GM19324 (cell line): Measurements from ENCODE around the gene MEGF10.

Experiments
- ATAC-seq: cut with Tn5 transposase; IDR thresholded peaks from one replicate; pipeline ENCODE4 v1.9.1; 2021; ENCODE audit warnings: mild to moderate bottlenecking, moderate library complexity; ENCODE audit not compliant: unreplicated experiment, low FRiP score

The MEGF10 gene

DNA sequence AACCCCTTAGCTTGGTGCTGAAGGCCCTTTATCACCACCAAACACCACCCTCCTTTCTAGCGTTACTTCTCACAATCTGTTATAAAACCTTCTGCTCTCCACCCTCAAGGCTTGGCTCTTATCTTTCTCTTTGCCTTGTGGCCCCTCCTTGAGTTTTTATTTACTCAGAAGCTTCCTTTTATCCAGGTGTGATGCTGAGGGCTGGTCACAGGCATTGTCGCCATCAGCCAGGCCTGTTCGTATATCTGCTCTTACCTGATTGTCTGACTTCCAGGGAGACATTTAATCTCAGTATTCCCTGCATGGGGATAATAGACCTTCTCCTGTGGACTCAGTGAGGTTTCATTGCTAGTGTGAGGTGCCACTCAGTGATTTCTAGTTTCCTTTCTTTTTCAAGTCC is 34.2 kb downstream of the MEGF10 start:
- no peak for ATAC-seq

DNA sequence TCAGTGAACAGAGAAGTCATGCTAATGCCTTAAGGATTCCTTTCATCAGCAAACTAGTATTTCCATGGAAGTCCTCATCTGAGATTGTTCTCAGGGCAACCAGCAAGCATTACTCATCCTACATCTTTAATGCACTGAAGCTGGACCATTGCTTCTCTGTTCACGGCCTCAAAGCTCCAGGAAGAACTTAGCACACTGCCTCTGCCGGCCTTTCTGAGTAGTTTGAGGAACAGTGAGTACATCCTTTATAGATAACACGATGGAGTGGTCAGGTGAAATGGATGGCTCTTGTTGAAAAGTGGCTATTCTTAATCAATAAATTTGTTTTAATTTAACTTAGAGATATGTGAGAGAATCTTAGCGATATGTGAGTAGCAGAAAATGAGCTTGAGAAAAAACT is 35.8 kb downstream of the MEGF10 start:
- ATAC-seq: no peak

DNA sequence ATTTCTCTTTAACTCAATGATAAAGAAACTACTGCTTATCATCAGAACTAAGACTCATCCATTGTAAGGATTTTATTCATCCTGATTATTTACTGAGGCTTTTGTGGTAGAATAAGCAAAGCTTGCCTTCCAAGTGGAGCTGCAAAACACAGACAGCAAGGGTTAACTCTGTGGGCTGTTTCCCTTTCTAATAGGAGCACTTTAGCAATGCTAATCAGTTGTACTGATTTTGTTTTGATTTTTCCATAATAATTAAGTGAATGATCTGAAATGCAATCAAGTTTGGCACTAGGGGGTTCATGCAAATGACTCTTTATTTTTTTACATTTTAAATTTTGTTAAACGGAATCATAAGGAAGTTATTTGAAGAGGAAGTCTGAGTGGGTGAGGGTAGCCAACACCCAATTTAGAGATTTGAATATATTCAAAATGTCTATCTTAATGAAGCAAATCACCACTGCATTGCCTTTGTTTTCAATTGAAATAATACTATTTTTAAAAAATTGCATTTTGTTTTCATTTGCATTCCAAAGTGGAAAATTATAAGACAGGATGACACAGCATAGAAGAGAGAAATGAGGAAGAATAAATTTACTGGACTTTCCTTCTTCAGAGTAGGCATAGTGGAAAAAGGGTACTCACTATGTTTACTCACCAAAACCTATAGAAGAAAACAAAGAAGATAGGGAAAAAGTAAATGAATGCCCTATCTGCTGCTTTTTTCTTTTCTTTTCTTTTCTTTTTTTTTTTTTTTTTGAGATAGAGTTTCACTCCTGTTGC is 36.6 kb downstream of the MEGF10 start:
- no peak for ATAC-seq

DNA sequence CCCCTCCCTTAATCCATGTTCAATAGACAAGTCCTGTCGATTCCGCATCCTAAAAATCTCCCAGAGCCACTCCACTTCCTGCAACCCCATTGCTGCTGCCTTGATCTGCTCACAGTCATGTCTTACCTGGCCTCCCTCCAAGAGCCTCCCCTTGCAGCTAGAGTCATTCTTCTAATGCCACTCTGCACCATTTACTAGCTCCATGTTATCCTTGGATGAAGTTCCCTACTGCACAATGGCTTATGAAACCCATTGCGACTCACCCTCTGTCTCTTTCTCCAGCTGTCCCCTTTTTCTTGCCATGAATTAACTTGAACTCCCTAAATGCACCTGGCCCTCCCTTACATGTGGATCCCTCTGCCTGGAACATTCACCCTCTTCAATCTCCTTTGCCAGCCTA is 39.5 kb downstream of the MEGF10 start:
- ATAC-seq: no peak

DNA sequence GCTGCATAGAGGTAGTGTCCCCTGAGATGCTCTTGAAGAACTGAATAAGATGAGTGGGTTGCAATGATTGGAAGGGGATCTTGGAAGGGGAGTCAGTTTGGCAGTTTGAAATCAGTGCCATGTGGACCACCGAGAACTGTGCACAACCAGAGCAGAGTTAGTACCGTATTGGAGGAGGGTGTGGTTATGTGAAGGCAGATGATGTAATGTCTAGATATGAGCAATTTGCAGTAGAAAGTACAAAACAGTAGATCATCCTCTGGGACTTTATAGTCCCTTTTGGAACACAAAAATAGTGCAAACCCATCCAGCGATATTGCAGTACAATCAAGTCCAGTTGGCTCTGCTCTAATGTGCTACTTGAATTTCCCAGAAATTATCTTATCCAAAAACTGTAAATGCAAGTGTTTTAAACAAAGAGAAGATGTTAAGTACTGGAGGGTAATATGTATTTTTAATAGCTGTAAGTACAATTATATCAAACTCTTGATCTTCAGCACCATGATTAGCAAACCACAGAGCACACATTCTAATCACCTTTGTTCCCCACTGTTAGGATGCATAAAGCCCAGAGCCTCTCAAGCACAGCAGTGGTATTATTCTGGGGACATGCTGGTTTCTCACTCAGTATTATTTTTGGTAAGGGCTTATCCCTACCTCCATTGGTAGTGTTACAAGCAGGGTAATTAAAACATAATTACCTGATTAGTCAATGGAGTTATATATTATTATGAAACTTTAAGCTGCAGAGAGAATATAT is 41.5 kb downstream of the MEGF10 start:
- ATAC-seq: no peak

DNA sequence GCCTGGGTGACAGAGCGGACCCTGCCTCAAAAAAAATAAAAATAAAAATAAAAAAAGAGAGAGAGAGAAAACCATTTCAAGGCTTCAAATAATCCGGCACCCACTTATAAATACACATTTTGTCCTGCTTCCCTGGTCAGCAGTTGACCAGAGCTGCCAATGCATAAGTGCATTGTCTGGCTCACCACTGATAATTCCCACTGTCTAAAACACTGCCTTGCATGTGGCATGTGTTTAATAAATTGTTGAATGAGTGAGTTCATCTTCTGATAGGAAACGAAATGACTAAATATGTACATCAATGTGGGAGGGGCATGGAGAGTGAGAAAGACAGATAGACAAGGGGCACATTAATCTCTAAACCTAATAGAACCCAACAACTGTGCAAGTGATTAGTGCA is 42.9 kb downstream of the MEGF10 start:
- ATAC-seq: no peak

DNA sequence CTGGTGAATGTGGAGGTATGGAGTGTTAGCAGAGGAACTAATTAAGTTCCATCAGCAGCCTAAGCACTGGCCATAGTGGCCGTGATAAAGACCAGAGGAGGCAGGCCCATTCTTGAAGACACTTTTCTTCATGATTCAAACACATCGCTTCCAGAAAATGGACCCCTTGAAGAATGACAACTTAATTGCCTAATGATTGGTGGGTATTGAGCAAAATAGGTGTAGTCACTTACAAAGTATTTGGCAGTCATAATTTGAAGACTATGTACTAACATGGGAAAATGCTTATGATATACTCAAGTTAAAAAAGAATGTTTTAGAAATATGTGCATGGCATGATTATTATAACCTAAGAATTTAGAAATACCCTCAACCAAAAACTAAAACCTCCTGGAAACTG is 44.8 kb downstream of the MEGF10 start:
- ATAC-seq: no peak

DNA sequence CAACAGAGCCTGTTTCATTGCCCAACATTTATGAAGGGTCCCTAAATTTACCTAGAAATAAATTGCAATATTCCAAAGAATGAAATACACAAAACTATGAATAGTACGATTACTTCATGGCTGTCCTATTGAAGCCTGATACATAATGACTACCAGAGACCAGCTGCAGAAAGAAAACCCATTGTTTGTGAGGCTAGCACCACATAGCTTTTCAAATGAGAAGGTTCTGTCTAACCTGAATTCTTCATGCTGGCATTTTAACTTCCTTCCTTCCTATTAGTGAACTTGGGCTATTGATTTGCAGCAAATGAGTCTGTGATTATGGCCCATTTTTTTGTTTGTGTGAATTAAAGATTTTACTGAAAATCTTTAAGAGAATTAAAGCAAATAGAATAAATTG is 47.3 kb downstream of the MEGF10 start:
- ATAC-seq: no peak

DNA sequence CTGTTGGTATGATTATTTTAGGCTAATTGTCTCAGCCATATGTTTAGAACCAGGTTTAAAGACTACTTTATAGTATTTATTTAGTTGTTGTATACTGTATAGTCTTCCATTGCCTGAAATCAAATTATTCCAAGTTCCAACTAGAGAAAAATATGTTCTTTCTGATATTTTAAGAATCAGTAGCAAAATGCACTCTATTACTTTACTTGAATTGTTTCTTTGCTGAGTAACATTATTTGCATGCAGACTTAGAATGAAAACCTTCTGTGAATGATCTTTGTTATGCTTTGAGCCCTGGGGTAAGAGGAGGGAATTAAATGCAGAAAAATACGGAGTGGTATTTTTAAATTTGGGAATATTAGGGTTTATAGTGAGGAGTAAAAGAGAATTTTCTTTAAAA is 47.9 kb downstream of the MEGF10 start:
- no peak for ATAC-seq

DNA sequence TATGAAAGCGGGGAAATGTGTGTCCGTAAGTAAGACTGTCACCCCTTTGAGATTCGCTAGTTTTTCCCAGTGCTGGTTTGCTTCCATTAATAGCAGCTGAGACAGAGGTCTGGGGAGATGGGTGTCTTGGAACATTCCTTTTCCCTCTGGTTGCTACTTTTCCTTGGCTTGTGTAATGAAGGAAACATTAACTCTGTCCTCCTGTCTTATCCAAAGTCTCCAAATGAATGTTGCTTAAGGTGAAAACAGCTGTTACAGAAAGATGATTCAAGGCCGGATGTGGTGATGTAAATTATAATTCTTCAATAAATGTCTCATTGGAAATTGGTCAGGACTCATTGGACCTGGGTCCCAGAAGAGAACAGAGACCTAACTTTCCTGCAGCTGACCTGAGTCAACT is 50.0 kb downstream of the MEGF10 start:
- ATAC-seq: no peak

DNA sequence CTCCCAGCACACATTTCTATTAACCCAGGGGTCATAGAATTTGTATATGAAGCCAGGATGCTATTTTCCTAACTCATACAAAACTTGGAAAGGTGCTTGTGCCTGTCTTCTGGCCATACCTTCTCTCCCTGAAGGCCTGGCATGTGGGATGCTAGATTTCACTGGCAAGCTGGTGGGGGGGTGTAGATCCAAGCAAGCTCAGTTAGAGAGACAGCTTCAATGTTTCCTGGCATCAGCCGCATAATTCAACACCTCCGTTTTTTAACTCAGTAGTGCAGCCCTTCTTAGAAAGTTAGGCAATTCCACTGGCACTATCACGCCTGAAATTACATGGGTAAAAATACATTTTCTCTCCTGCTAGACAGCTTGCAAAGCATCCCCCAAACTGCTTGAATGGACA is 51.8 kb downstream of the MEGF10 start:
- no peak for ATAC-seq

DNA sequence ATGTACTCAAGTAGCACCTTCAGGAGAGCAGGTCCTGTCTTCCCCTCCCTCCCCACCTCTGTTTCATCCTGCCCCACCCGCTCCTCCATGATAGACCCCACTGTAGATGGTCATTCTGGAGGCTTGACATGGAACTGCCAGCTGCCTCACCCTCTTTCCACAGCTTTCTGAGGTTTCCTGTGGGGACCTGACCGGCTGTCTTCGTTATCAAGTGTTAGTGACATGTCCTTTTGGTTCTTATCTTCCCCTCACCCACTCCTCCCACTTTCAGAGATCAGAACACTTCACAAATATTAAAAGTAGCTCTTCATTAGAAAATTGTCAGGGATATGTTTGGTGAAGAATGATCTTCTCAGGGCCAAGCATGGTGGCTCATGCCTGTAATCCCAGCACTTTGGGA is 52.7 kb downstream of the MEGF10 start:
- ATAC-seq: no peak

DNA sequence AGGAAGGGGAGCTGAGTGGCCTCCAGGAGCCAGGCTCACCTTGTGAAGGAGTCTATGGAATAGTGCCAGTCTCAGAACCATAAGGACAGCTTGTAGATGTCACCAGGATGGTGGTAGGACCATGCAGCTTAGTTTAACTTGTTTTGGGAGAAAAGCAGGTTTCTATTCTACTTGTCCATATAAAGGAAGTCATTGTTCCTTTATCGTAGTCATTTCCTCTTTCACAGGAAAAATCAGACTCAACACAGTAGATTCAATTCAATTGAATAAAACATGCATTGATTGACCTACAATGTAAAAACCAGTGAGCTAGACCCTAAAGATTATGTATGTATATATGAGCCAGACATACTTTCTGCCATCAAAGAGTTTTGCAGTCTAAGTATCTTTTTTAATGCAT is 53.3 kb downstream of the MEGF10 start:
- no peak for ATAC-seq

DNA sequence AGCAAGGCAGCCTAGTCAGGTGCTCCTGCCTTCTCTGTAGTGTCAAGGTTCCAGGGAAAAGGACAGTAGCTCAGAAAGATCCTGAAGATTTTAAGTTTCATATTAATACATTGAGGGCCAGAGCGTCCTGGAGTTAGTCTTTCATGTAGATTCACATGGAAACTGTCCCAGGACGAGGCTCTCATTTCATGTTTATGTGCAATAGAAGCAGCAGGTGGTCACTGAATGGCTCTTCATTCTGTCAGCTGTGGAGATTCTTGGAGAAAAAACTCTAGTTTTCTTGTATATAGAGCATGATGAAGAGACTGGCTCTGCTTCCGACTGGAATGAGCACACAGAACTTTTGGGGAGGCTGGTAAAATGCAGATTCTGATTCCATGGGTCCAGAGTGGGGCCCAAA is 54.3 kb downstream of the MEGF10 start:
- ATAC-seq: no peak

DNA sequence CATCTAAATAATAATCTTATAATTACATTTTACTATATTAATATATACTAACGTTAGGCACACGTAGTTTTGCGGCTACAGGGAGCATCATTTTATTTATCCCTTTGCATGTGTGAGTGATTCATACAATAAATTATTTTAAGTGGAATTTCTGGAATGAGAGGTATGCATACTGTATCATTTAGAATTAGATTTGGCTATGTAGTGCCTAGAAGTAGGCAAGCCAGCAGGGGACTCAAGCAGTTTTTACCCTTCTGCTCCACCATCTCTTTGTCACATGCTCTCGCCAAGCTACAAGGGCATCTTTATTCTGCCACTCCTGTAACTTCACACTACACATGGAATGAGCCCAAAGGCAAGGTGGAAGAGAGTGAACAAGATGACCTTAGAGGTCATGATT is 60.8 kb downstream of the MEGF10 start:
- no peak for ATAC-seq

DNA sequence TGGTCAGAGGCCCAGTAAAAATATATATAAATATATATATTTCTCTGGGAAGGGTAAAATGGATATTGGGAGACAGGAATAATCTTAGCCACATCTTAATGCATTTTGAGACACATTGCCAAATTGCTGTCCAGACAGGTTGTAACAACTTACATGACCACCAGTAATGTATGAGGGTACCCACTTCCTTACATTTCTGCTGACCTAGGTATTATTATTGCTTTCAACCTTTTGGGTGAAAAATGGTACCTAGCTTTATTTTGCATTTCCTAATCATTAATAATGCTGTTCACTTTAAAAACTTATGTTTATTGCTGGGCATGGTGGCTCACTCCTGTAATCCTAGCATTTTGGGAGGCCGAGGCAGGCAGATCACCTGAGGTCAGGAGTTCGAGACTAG is 61.5 kb downstream of the MEGF10 start:
- no peak for ATAC-seq

DNA sequence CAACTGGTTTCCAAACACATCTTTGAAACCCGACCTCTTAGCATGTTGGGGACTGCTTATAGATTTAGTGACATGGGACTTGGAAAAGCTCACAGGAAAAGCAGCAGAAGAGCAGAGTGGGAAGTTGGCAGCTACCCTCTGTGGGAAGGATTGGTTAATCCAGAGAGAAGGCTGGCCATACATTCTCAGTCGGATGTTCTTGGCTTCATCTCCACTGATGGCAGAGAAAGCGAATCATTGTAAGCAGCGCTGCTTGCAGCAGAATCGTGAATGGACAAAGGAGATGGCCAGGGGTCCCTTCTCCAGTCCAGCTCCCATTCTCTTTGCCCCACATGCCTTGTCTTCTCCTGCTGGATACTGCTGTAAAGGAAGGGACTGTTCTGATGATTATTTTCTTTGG is 62.7 kb downstream of the MEGF10 start:
- no peak for ATAC-seq

DNA sequence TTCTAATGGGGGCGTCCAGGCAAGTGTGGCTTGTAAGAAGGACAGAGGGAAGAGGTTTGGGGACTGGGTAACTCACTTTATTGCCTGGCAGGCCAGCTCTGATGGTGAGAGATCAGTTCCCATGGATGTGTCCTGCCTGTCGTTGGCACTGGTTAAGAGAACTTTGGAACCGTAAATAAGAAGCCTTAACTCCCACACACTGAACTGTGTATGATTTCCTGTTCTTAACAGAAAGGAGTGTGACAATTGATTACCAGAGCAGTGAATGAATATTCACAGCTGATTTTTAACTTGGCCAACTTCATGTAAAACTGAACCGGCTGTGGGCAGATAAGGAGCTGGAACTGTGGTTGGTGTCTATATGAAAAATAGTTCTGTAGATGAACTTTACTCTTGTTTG is 63.2 kb downstream of the MEGF10 start:
- ATAC-seq: no peak

DNA sequence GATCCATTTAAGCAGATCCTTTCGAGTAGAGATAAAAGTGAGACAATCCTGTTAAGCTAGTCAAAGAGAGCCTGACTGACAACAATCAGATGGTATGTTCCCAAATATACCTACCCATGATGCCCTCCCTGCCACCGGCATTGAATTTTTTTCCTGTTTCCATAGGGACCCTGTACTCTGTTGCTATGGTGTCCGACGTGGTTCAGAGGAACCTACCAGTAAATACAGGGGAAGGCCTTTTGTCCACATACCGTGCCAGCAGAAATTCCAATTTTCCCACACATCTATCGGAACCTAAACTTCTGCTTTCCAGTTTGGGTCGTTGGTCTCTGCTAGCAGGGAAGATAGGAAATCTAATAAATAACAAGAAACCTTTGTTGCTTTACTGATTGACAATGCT is 64.7 kb downstream of the MEGF10 start:
- ATAC-seq: no peak

DNA sequence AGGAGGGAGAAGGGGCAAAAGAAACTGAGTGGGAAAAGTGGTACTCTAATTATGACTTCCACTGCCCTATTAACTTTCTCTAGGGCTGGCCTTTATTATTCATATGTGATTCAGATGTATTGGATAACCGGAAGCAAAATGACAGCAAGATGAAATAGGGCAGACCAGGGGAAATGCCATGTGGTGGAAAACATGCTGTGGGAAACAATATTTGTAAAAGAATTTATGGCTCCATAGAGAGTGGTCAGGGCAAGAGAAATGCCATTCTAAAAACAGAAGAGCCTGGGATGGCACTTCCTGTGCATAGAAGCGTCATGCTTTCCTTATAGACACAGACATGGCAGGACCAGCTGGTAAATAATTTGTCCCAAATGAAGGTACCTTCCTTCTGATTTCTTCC is 67.7 kb downstream of the MEGF10 start:
- ATAC-seq: no peak

DNA sequence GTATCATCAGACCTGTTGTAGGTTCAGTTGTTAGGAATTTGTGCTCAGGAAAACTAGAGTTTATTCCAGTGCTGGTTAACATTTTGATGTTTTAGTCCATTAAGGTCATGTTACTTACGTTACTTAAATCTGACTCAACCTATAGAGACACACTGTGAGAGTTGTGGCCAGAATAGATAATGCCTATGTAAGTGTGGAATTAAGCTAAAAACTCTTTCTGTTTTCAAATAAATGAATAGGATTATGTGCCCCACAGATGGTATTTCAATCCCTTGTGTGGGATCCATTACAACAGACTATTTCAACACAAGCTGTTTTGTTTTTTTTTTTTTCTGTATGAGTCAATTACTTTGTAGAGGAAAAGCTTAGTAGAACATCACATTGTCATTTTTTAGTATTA is 68.1 kb downstream of the MEGF10 start:
- ATAC-seq: no peak

DNA sequence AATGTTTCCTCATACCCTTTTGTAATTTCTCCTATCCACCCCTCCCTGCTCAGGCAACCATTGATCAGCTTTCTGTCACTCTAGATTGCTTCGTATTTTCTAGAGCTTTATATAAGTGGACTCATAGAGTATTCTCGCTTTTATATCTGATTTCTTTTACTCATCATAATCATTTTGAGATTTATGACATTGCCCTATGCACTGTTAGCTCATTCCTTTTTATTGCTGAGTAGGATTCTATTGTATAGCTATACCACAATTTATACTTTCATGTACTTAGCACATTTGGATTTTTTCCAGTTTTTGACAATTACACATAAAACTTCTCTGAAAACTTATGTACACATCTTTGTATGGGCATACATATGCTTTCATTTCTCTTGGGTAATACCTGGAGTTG is 68.9 kb downstream of the MEGF10 start:
- no peak for ATAC-seq
